ENCODE results near the gene FFAR3.
"Not testable (repeated sequence)": the region's sequence is repeated elsewhere in the genome, so short reads cannot be mapped to it uniquely, and the experiment has no call there.

FFAR3 gene

DNA sequence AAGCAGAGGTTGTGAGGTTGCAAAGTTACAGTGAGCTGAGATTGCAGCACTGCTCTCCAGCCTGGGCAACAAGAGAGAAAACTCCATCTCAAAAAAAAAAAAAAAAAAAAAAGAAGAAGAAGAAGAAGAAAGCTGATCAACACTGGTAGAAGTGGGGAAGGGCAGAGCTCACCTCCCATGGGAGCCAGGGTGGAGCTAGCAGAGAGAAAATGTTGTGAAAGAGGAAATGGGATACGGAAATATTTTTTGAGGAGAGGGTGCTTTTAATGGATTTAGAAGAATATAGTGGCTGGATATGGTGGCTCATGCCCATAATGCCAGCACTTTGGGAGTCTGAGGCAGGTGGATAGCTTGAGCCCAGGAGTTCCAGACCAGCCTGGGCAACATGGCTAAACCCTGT lies 19.4 kb downstream of the FFAR3 start:
- DNase-seq = no peak

DNA sequence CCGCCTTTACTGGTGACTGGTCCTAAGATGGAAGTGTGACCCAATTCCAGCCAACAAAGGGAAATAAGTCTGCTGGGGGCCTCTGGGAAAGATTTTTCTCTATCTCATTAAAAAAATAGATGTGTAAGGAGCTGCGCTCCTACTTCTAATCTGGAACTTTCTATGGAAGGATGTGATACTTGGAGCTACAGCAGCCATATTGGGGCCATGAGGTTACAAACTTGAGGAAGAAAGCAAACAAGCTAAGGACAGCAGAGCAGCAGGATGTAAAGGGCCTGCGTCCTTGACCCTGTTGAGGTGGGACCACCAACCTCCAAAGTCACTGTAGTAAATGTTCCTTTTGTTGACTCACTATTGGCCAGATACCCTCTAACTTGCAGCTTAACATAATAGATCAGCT lies 20.1 kb downstream of the FFAR3 start:
- no peak for DNase-seq

DNA sequence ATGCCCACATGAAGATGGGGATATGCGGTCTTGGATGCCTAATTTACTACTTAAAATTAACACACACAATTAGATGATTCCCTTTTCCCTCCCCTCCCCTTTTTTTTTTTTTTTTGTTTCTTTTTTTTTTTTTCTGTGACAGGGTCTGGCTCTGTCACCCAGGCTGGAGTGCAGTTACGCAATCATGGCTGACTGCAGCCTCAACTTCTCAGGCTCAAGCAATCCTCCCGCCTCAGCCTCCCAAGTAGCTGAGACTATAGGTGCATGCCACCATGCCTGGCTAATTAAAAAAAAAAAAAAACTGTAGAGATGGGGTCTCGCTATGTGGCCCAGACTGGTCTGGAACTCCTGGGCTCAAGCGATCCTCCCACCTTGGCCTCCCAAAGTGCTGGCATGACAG lies 21.3 kb downstream of the FFAR3 start:
- not testable (repeated sequence) for DNase-seq

GRCh38 chr19:35379992-35380391 lies 21.7 kb downstream of the FFAR3 start:
- no peak for DNase-seq

GRCh38 chr19:35380450-35381124 lies 22.3 kb downstream of the FFAR3 start:
- no peak for DNase-seq

- no peak for DNase-seq
Measured at GRCh38 chr19:35381318-35381717, 23.1 kb downstream of the FFAR3 start.

- DNase-seq = no peak
Measured at GRCh38 chr19:35381926-35382325, 23.7 kb downstream of the FFAR3 start.

DNA sequence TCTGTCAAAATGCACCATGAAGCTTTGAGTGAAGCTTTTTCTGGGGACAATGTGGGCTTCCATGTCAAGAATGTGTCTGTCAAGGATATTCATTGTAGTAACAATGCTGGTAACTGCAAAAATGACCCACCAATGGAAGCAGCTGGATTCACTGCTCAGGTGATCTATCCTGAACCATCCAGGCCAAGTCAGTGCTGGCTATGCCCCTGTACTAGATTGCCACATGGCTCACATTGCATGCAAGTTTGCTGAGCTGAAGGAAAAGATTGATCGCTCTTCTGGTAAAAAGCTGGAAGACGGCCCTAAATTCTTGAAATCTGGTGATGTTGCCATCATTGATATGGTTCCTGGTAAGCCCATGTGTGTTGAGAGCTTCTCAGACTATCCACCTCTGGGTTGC lies 25.3 kb downstream of the FFAR3 start:
- no peak for DNase-seq

- DNase-seq = no peak
Measured at GRCh38 chr19:35388277-35389054, 30.2 kb downstream of the FFAR3 start.

DNA sequence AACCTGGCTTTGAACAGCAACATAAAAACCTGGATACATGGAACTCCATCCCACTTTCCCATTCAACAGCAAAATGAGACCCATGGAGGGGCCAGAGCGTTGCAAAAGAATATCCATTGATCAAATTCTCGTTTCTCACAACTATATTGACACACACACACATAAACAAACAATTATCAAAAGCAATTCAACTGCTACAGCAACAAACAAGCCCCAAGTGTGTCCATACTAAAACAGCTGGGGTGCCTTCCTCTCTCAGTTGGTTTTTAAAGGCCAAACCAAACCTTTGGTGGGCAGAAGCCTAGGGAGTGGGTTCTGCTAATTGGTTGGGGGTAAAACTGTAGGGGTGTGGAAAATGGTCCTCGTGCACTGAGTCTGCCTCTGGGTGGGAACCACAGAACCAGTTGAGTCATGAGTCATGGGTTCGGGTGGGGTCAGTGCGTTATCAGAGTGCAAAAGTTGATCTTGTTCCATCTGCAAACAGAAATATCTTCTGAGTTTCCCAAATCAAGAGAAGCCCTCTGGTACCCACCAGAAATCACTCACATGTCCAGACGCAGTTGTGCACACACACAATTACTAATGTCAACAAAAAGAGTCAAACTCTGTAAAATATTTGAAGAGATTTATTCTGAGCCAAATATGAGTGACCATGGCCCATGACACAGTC lies 31.1 kb downstream of the FFAR3 start:
- DNase-seq = no peak

DNA sequence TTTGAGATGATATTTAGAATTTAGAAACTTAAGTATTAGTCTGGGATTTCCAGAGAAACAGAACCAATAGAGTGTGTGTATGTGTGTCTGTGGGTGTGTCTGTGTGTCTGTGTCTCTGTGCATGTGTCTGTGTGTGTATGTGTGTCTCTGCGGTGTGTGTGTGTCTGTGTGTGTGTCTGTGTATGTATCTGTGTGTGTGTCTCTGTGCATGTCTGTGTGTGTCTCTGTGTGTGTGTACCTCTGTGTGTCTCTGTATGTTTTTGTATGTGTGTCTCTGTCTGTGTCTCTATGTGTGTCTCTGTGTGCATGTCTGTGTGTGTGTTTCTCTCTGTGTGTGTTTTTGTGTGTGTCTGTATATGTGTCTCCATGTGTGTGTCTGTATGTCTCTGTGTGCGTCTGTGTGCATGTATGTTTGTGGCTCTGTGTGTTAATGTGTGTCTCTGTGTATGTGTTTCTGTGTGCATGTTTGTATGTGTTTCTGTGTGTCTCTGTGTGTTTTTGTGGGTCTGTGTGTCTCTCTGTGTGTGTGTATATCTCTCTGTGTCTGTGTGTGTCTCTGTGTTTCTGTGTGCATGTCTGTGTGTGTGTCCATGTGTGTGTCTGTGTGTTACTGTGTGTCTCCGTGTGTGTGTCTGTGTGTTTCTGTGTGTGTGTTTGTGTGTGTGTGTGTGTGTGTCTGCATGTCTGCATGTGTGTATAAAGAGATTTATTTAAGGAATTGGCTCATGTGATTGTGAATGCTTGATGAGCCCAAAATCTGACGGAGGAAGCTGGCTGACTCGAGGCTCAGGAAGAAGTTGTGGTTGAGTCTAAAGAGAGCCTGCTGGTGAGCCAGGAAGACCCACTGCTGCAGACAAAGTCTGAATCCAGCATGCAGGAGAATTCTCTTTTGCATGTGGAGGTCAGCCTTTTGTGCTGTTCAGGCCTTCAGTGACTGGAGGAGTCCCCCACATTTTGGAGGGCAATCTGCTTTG lies 34.8 kb downstream of the FFAR3 start:
- DNase-seq = peak; percentile 30 to 58 (median 35)

DNA sequence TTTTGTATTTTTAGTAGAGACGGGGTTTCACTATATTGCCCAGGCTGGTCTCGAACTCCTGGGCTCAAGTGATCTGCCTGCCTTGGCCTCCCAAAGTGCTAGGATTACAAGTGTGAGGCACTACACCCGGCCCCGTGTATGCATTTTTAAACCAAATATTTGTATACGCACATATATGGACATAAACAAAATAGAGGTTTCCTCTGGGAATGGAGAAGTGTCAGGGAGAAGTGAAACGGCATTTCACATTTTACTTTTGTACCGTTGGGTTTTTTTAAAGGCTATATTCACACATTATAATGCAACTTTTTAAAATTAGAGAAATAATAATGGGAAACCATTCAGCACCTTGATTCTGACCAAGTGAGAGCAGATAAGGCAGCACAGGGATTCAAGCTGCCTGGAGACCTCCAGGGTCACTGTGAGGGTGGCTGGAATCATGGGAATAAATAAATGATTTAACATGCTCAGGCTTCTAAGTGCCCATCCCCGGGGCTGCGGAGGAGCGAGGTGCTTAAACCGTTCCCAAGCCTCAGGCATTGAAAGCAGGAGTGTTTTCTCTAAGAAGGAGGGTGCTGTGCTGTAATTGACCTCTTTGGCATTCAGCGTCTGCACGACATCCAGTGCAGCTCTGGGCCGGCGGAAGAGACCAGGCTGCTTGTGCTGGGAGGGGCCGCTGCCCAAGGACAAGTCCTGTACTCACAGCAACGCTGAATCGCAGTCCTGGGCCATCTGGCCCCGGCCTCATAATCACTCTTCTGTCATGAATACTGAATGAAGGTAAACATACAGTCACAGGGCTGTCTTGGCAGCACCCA lies 37.3 kb downstream of the FFAR3 start:
- DNase-seq = peak in 2 of 3 donors; percentile 36 to 48

DNA sequence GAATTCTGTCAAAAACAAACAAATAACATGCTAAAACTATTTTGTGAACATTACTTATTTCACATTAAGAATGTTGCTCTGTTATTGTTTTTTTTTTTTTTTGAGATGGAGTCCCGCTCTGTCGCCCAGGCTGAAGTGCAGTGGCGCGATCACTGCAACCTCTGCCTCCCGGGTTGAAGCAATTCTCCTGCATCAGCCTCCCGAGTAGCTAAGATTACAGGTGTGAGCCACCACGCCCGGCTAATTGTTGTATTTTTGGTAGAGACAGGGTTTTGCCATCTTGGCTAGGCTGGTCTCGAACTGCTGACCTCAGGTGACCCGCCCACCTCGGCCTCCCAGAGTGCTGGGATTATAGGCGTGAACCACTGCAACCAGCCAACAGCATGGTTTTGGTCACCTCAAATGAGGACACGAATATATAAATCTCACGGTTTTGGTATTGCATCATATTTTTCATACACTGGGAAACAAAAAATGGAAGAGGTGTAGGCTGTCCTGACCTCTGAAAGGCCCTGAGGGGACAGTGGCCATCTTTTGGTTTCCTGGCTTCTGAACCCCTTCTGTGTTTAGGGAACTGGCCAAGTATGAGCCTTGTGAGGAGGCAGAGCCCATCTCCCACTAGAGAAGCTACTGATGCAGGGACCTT lies 38.1 kb downstream of the FFAR3 start:
- DNase-seq = no peak

DNA sequence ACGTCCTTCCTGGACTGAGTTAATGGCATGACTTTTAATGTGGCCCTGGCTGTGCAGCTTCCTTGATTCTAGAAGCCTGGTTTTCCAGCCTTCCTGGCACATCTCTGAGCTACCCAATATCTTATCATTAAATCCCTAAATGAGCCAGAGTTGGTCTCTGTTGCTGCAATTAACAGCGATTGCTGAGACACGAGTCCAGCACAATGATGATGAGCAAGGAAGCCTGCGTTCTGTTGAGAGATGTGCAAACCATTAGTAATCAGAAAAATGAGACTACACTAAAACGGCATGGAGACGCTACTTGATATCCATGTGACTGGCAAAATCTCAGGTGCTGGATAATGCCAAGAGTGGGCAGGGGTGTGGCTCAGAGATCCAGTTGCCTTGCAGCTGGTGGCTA lies 38.8 kb downstream of the FFAR3 start:
- DNase-seq = no peak

- no peak for DNase-seq
Measured at GRCh38 chr19:35398570-35398969, 40.3 kb downstream of the FFAR3 start.

DNA sequence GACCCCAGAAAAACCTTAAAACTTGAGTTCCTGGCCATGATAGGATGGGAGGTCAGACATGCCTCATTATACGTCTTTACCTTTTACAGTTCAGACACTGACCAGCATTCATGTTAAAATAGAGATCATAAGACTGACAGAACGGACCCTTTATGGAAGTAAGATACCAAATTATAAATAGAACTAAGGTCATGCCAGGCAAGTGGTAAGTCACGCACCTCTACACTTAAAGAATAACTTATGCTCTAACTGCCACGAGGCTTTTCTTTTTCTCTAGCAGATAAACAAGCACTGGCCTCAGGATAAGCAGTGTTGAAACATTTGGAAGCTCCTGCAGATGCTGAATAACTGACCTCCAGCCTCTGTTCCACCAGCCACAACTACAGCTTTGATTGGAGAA lies 41.0 kb downstream of the FFAR3 start:
- no peak for DNase-seq

GRCh38 chr19:35399948-35400772 lies 41.9 kb downstream of the FFAR3 start:
- DNase-seq = no peak

DNA sequence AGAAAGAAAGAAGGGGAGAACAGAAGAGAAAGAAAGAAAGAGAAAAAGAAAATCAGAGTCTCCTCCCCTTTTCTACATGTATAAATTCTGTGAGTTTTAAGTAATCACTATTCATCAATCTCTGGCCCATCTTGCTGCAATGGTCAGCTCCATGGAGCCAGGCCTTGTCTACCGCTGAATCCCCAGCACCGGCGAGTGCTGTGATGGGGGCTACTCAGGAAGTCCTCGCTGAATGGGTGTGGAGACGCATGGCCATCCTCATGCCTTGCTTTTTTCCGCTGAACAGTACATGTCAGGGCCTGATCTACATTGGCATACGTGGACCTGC lies 42.5 kb downstream of the FFAR3 start:
- no peak for DNase-seq

DNA sequence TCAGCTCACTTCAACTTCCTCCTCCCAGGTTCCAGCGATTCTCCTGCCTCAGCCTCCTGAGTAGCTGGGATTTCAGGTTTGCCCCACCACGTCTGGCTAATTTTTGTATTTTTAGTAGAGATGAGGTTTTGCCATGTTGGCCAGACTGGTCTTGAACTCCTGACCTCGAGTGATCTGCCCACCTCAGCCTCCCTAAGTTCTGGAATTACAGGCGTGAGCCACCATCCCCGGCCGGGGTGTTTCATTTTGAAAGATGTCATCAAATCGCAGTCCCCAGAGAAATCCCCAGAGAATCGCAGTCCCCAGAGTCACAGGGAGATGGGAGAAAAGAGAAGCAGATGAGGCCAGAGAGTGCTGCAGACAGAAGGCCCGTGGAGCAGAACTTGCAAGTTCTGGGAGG lies 43.2 kb downstream of the FFAR3 start:
- not testable (repeated sequence) for DNase-seq

GRCh38 chr19:35403116-35403760 lies 45.0 kb downstream of the FFAR3 start:
- DNase-seq = peak in 2 of 3 donors; percentile 25 to 68

All from suppressor macrophage treated with lipopolysaccharide for 1 hour (primary cell).